C4-2B (cell line): Measurements from ENCODE around the gene RAB6B.

Experiments used
- H3K27ac ChIP-seq: fragments of 450-650 bp; 2 replicates; pipeline ENCODE4 v1.5.1; 2017
- CTCF ChIP-seq: fragments of 450-650 bp; conservative IDR thresholded peaks from 2 replicates; pipeline ENCODE4 v1.5.1; 2017; ENCODE audit warnings: mild to moderate bottlenecking
- ZFX ChIP-seq: fragments of 450-650 bp; IDR thresholded peaks from 2 replicates; pipeline ENCODE4 v1.6.1; 2017

The RAB6B gene

GRCh38 chr3:133805702-133806475, 89.8 kb downstream of the RAB6B start, which contains the start of gene SRPRB:
SRPRB (plus strand) TSS chr3:133805815; CDS start chr3:133805849, 34 bp downstream.
- TF ChIP-seq CTCF: 0 out of 2 replicates have a peak, but pooled peaks have one; percentile 12
- peak; percentile 45; the same call in 1 of the 2 replicates for TF ChIP-seq ZFX
- H3K27ac ChIP-seq: peak within 1 kb of the TSS; percentile 79

GRCh38 chr3:133805384-133805701, 90.3 kb downstream of the RAB6B start:
- peak overlapping the region; percentile 79 for H3K27ac ChIP-seq
- no peak for TF ChIP-seq CTCF
- no peak for TF ChIP-seq ZFX

GRCh38 chr3:133804896-133805295, 90.8 kb downstream of the RAB6B start:
- TF ChIP-seq CTCF (no peak), ZFX (no peak)

GRCh38 chr3:133803469-133803868, 92.2 kb downstream of the RAB6B start:
- TF ChIP-seq ZFX (no peak), CTCF (no peak)
- no peak overlapping the region for H3K27ac ChIP-seq

More at GRCh38 chr3:133804896-133805295, 90.8 kb downstream of the RAB6B start:
- no peak overlapping the region for H3K27ac ChIP-seq

GRCh38 chr3:133799794-133800585, 95.7 kb downstream of the RAB6B start:
- TF ChIP-seq ZFX (no peak), CTCF (no peak)
- H3K27ac ChIP-seq: no peak overlapping the region

- TF ChIP-seq CTCF: no peak
- no peak for TF ChIP-seq ZFX
Observed at GRCh38 chr3:133797396-133798105, 98.1 kb downstream of the RAB6B start.

More at GRCh38 chr3:133797396-133798105, 98.1 kb downstream of the RAB6B start:
- no peak overlapping the region for H3K27ac ChIP-seq
